Stimulated activated naive CD4-positive, alpha-beta T cell (primary cell): ENCODE results near the gene NUMA1.

ENCODE experiments used
- DNase-seq, 6 experiments: peaks; one replicate each; lab custom pipeline; 2025; lab: John Stamatoyannopoulos, UW

The NUMA1 gene

DNA sequence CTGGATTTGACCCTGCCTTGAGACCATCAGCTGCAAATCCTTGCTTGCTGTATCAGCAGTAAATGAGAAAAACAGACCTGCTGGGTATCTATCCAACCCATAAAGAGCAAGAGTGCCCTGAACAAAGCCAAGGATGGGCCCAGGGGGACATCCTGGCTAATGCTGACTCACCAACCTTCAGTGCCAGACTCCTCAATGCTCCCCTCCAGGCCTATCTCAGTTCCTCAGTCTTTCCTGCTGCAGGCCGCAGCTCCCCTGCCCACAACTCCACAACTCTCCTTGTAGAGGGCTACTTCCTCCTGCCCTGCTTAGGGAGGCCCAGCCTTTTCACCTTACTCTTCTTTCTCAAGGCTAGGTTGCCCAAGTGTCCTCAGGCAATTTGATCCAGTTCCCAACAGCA, 20.1 kb upstream of the NUMA1 start:
- no peak for DNase-seq

DNA sequence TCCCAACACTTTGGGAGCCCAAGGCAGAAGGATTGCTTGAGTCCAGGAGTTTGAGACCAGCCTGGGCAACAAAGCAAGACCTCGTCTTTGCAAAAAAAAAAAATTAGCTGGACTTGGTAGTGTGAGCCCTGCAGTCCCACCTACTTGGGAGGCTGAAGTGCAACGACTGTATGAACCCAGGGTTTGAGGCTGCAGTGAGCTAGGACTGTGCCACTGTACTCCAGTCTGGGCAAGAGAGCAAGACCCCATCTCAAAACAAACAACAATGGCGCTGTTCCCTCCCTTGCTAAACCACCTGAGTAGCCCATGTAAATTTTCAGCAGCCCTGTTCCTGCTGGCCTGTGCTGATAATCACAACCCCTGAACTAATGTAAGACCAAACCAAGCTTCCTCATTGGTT, 19.7 kb upstream of the NUMA1 start:
- DNase-seq, result no peak

DNA sequence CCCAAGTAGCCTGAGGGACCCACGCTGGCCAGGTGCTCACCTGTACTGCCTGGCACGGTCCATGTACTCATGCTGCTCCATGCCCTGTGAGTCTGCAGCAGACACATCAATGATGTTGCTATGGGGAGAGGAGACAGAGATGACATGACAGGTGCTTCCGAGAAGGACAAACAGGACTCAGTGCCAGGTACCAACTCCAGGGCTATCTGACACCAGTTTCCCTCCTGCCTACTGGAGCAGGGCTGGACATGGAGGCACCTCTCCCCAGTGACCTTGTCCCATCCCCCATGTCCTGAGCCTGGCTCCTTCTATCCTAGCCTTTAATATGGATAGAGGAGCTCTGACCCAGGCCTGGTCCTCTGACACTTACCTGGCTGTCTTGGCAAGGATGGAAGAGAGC, 18.4 kb upstream of the NUMA1 start:
- DNase-seq, result no peak

DNA sequence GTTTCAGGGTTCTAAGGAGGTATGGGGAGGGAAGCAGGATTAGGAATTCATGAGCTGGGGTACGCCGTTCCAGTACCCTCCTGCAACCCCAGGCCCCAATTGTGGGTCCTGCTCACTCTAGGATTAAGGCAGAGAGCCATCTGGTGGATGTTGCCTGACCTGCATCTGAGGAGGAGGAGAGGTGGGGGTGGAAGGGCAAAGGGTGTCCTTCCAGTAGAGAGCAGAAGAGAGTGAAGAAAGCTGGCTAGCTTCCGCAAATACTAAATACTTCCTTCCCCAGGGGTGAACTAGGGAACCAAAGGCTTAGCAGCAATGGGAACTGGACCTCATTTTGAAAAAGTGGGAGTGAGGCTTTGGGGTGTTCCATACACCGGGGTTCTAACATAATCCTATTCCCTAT, 10.9 kb upstream of the NUMA1 start:
- DNase-seq, result peak; percentile 51 to 73 (median 68)

DNA sequence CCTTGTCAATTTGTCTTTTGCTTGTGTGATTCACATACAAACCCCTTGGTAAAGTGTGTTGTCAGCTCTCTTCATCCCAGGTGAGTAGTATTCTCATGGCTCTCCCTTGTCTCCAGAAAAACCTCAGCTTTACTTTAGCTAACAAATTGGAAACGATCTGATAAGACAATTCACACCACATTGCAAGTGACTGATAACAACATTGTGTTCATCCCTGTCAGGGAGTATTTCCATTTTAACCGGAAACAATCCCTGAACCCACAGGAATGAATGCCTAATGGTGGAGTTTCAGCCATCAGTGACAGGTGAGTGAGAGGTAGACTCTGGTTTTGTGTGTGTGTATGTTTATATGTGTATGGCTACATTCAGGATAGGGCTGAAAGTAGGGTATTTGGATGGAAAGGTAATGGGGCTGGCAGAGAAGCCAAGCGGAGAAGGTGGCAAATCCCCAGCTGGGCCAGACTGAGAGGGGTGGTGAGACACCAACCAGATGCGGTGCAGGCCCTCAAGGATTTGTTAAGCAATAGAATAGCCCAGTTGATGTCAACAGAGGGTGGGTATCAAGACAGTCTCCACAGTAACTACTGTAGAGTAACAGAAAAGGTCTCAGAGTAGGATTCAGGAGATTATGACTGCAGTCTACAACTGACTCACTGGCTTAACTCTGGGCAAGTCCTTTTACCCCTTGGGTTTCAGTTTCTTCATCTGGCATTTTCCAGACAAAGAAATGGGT, 7.9 kb upstream of the NUMA1 start:
- no peak for DNase-seq

DNA sequence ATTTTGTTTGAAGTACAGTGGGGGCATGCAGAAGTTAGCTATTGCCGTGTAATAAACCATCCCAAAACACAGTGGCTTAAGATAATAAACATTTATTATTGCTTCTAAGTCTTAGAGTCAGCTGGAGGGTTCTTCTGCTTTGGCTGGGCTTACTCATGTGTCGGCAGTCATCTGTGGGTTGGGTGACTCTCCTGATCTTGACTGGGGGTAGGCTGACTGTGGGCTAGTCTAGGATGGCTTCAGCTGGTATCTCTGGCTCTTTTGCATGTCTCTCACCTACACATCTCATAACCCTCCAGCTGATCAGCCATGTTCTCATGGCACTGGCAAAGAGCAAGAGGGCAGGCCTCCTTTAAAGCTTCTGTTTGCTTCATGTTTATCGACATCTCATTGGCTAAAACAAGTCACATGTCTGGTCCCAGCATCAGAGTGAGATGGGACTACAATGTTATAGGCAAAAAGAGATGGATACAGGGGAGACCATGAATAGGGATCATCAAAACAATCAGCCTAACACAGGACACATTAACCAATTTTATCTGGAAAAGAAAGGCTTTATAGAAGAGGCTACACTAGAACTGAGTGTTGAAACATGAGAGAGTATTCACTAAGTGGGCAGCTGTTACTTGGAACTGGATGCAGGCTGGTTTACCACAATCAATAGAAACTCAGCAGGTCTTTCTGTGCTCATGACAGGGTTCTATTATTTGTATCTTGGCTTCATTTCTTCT, 5.4 kb upstream of the NUMA1 start:
- no peak for DNase-seq

DNA sequence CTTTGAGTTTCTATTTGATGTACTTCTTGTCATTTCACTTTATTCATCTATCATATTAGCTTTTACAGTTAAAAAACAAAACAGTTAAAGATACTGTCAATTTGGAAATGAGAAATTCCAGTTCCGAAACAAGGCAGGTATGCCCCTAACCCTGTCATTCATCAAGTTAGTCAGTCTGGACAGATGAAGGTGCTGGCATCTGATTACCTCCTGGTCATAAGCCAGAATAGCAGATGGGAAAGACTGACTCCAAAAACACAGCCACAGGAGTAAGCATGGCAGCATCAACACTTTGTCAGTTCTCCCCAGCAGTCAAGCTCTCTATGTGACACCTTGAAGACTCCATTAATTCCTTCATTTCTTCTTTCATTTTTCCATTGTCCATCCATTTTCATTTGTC, 4.6 kb upstream of the NUMA1 start:
- no peak for DNase-seq

DNA sequence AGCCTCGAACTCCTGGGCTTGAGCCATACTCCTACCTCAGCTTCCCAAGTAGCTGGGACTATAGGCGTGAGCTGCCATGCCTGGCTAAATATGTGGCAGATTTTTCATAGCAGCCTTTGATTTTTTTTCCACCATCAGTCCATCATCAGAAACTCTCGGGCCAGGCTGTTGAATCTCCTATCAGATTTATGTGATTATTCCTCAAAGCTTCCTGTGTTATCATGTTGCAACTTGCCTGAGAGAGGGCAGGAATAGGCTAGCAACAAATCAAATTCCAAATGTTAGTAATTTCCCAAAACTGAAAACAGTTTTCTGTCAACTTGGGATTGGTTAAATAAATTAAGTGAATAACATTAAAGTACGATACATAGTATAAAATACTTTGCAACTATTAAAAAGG, 3.7 kb upstream of the NUMA1 start:
- no peak for DNase-seq

DNA sequence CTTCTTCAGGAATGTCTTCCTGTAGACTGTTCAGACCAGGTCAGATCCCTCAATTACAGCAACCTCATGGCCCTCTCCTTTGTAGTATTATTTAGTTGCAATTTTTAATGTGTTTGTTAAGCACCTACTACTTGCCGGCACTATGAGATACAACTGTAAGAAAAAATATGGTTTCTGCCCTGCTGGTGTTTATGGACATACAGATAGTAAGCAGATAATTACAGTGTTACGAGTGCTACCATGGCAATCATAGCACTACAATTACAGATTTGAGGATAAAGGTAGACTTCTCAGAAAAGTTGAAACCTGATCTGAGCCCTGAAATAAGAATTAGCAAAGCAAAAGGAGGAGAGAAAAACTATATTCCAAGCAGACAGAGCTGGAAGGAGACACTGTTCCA, 3.1 kb upstream of the NUMA1 start:
- DNase-seq, result no peak

DNA sequence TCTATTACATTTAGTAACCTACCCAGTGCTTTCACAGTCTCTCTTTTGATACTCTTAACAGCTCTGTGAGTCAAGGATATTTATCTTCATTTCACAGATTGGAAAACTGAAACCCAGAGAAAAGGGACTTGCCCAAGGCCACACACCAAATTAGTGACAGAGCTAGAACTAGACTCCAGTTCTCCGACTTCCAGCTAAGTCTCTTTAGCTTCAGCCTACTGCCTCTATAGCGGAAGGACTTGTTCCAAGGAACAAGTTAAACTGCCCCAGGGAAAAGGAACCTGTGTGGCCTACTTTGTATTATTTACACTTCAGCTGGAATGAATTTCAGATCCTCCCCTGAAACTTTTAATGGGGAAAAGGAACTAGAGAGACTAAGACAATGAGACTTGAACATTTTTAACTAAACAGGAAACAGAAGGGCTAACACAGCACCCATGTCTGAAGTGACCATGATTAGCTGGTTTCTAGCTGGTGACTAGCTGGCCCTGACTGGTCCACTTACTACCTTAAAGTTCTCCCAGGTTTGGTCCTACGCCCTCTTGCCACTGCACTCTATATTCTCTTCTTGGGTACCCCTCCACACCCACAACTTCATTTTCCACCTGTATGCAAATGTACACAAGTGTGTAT, 1.6 kb upstream of the NUMA1 start:
- no peak for DNase-seq

DNA sequence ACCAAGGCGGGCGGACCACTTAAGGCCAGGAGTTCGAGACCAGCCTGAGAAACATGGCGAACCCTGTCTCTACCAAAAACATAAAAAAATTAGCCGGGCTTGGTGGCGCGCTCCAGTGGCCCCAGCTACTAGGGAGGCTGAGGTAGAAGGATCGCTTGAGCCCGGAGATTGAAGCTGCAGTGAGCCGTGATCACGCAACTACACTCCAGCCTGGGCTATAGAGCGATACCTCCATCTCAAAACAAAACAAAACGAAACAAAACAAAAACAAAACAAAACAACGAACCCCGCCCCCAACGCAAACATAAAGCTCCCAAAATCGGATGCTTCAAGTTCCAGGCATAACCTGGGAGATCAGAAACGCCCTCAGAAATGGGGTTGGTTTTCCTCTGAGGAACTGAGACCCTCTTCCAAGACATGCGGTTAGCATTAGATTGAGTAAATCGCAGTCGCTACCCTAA, 872 bp upstream of the NUMA1 start:
- no peak for DNase-seq

DNA sequence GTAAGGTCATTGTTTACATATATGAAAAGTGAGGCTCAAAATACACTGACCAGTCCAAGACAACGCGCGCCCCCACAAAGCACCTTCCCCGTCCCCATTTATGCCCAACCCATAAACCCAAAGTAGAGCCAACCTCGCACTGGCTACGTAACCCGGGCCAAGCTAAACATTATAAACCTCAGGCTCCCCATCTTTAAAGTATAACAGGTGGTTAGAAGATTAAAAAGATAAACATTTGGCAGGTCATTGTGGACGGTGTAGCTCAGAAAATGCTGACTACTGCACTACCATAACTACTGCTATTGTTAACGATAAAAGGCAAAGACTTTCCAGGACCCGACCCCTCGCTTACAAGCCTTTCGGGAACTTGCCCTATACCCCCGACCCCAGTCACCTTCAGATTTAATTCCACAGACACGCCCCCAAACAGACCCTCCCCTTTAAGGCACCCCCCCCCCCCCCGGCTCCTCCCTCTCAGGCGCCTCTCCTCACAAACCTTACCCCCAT, 470 bp downstream of the NUMA1 start:
- peak in 1 of 6 experiments; percentile 31 for DNase-seq

DNA sequence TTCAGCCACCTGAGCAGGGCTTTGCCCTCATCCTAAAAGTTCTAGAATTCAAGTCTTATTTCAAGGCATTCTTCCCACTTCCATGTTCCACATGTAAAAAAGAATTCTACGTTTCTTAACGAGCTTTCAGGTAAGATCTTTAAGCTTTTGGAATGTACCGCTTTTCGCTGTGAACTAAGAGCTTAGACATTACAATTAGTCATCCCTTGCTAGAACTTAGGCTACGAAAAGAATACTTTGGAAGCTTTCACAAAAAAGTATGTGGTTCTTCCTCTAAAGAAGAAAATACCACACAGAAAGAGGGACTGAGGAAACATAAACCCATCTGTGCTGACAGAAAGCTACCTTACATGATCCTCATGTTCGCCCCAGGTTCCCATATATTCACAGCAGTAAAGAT, 1.9 kb downstream of the NUMA1 start:
- no peak for DNase-seq

DNA sequence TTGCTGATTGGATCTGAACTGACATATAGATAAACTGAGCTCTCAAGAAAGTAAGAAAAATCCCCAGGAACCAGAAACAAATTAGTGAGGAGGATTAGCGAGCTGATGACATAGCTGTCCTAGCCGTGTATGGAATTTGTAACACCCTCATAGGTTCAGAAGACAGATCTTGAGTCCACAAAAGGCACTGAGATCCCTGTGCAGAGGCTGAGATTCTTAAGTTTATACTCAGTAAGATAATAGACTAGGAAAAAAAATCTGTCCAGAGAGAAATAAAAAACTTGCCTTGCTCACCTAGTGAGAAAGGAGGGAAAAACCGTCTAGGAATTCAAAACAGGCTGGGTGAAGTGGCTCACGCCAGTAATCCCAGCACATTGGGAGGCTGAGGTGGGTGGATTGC, 4.6 kb downstream of the NUMA1 start:
- DNase-seq, result no peak

DNA sequence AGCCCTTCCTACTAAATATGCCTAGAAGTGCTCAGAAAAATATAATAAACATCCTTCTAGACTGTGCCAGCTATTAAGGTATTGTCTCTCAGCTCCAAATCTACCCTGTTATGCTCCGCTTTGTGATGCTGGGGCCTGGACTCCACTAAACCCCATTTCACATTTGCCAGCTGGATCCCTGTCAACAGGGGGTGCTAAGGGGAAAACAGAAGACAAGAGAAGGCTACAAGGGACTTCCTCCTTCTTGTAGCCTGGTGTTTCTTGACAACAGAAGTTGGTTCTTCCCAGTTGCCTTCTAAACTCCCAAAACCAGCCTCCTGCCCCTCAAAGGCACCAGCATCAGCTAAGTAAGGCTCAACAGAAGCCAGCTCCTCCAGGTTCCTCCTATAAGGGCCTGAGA, 5.2 kb downstream of the NUMA1 start:
- no peak for DNase-seq

DNA sequence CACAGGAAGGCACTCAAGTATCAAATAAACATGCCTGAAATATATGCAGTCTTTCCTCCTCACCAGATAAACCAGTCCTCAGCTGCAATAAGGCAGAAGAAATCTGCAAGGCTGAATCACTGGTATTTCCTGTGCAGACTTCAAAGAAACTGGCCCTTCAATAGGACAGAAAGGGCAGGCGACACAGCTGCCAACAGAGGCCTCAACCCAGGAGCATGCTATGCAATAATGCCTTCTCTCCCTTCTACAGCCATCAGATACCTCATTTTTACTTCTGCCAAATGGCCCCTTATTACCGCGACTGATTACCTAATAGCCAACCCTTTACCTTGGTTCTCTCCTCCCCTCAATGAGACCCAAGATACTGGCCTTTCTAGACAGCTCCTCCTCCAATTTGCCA, 8.0 kb downstream of the NUMA1 start:
- no peak for DNase-seq

DNA sequence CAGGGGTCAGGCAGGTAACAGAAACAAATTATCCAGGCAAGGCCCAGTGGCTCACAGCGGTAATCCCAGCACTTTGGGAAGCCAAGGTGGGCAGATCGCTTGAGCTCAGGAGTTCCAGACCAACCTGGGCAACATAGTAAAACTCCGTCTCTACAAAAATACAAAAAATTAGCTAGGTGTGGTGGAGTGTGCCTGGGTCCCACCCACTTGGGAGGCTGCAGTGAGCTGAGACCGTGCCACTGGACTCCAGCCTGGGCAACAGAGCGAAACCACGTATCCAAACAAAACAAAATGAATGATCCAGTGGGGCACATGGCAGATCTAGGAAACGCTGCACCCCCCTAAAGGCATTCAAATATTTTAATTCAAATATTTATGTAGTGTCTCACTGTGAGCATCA, 9.9 kb downstream of the NUMA1 start:
- DNase-seq, result no peak

DNA sequence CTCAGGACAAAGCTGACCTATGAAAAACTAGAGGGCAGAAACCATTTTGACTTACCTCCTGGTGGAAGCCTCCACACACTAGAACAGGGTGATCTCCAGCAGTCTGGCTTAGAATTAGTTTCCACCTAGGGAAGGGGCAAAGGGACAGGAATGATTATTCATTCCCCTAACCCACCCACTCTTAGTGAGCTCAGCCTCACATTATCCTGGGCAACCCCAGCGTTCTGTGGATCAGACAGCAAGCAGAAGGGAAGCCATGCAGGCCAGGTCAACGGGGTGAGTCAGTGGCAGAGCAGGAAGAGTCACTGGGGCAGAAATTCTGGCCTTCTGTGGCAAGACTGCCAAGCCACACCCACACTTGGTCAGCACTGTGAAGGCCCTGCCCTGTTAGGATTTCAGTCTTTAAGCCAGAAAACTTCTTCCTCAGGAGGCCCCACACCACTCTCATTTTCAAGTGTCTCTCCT, 10.5 kb downstream of the NUMA1 start:
- DNase-seq, result no peak

DNA sequence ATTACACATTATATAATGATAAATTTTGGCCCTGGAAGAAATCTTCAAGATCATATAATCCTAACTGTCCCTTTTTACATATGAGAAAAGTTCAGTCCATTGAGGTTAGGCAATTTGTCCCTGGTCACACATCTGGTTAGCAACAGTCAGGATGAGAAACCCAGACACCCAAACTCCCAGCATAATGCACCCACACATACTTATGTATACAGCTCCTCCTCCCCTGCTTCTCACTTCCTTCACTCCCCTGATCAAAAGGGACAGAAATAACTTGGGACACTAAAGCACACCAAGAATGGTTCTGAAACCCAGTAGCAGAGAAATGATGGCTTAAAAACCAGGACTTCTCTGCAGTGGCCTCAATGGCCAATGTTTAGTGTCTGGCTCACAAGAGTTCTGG, 11.1 kb downstream of the NUMA1 start:
- DNase-seq, result no peak

DNA sequence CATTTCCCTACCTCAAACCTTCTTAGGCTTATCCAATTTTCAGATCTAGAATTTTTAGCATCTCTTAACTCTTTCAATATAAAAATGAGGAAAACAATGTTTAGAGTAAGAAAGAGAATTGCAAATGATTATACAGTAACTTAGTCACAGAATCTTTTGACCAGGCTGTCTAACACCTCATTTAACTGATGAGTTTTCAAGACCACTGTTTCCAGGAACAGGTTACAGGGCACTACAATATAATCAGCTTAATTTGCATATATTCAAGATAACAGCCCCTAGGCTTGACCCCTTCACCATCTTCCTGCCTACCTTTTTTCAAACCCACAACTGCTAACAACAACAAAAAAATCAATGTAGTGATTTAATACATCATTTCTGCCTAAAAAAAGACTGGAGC, 12.7 kb downstream of the NUMA1 start:
- DNase-seq, result no peak

DNA sequence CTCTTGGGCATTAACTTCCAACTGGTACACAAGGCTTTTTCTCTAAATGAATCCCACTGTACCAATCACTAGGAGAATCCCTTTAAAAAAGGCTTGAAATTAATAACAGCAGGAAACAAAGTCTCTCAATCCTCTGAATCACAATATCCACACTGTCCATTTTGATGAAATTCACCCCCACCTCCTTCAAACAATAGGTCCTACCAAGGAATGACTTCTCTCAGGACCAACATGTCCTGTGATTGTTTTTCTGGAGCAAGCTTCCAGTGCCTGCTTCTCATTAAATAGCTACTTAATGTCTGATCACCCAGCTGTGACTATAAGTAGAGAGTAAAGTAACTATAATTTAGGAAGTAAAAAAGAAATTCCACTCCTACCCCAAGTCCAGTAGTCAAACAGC, 13.1 kb downstream of the NUMA1 start:
- DNase-seq, result no peak

DNA sequence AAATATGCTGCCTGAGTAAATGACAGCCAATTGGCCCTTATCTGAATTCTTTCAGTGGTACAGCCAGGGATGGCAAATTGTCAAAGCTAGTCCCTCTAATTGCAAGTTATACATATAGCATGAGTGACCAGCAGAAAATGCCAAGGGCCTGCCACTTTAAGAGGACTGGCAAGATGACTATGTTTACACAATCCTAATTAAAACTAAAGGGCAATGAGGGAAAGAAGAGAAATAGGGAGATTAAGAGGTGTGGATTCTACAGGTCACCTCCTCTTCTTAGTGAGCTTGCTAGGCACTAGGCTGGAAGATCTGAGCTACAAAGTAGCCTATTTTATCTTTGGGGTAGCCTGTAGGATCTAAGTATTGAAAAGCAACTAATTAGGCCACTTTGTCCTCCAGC, 13.5 kb downstream of the NUMA1 start:
- no peak for DNase-seq
